ENCODE measurements around the gene ZCCHC24.
A peak's percentile ranks its signal among the peaks of the same experiment; 100 is the strongest.

Gene ZCCHC24

GRCh38 chr10:79445977-79446757 lies 743 bp upstream of the ZCCHC24 start:
- Histone ChIP-seq H3K4me1 (peaks cover 0 to 39% (median 29%) of the 10 kb centered on the region in 4 donors), H3K4me3 (peak overlapping the region; percentile 73 to 94), H3K9me3 (no peaks in the 10 kb centered on the region), H3K27me3 (no peaks in the 10 kb centered on the region), H3K36me3 (no peaks in the 10 kb centered on the region), H3K27ac (peak overlapping the region; percentile 87 to 94)
- peak; percentile 79 to 90 for DNase-seq
- no peak for TF ChIP-seq CTCF (IDR thresholded peaks at IDR 0.05)
- intact Hi-C loops (cut with DNase I; ENCODE audit: low total_unique reads) = loop anchor here (5.0 to 10.0 kb wide), 3 partner anchors 44 to 201 kb away; no protein-coding TSS in a partner anchor

DNA sequence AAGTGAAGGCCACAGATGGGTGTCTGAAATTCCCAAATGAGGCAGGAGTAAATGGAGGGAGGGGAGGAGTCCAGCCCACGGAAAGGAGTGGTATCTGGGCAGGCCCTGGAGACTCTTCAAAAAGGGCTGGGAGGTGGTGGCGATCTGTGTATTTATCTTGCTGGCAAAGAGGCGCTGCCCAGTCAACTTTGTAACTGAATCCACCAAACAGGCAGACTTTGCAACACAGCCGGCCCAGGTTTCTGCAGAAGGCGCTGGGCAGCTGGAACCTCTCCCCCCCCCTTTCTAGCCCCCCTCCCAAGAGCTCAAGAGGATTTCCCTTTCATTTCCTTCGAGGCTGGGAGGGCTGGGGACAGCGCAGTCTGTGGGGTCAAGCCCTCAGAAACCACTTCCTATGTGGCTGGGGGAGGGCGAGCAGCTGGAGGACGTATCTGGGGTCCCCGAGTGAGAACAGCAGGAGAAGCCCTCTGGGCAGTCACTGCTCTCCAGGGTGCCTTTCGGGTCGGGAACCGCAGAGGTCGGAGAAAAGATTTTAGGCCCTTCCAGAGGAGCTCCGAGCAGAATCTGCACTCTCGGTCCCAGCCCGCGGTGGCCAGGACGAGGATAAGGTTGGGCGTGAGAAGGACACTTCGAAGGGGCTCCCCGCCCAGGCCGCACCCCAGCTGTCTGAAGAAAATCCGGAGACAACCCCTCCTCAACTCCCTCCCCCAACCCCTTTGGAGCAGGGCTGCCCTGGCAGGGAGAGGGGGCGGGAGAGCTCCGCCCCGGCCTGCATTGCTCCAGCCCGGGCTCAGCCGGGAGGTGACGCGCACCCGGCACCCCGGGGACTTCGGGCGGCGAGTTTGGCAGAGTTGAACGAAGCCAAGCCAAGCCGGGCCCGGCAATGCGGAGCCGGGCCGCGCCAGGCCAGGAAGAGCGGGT lies 965 bp downstream of the ZCCHC24 start:
- peak overlapping the region; percentile 73 to 94 for H3K4me3 ChIP-seq
- no peaks in the 10 kb centered on the region for H3K36me3 ChIP-seq
- H3K9me3 ChIP-seq = no peaks in the 10 kb centered on the region
- intact Hi-C loops (cut with DNase I; ENCODE audit: low total_unique reads) = loop anchor here (5.0 to 10.0 kb wide), 3 partner anchors 42 to 200 kb away; no protein-coding TSS in a partner anchor
- peak; percentile 77 to 93 for DNase-seq
- no peak for TF ChIP-seq CTCF (IDR thresholded peaks at IDR 0.05)
- H3K27me3 ChIP-seq = no peaks in the 10 kb centered on the region
- peak overlapping the region; percentile 87 to 94 for H3K27ac ChIP-seq
- peaks cover 0 to 52% (median 42%) of the 10 kb centered on the region in 4 donors for H3K4me1 ChIP-seq

DNA sequence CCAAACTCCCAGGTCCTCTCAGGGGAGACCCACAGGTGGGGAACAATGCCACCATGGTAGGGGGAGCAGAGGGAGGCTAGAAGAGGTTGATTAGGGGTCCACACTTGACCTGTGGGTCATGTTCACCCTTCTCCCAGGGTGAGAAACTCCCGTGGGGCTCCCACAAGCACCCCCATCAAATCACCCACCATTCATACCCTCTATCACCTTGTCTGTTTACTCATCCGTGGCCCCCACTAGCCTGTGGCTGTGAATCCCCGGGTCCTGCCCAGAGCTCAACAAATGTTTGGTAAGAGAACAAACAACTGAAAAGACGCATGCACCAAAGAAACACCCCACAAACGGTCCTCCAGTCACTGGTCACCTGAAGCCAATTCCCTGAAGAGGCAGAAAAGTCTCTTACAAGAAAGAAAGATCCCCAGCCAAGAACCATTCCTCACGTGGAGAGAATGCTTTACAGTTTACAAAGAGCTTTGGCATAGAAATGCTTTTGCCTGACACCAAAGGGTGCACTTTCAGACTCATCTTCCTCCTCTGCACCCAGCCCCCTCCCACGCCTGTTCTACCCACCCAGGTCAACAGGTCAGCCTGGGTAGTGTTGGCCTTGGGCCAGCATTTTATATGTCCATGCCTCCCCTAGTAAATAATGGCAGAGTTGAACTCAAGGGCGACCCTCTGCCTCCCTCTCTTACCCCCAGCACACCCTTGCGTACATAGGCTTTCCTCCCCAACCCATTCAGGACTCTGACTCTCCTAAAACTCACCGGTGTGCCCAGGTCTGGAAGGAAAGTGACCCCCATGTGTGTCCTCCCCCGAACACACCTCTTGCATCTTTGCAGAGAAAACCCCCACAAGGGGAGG lies 1.9 kb downstream of the ZCCHC24 start:
- Histone ChIP-seq H3K9me3 (no peaks in the 10 kb centered on the region), H3K4me1 (peaks cover 0 to 61% (median 46%) of the 10 kb centered on the region in 4 donors), H3K4me3 (peak overlapping the region; percentile 73 to 94), H3K36me3 (peaks cover 0 to 4% (median 0%) of the 10 kb centered on the region in 3 donors), H3K27me3 (no peaks in the 10 kb centered on the region), H3K27ac (peak overlapping the region; percentile 38 to 94)
- DNase-seq = peak in 1 of 2 donors; percentile 66
- TF ChIP-seq CTCF (IDR thresholded peaks at IDR 0.05) = no peak
- intact Hi-C loops (cut with DNase I; ENCODE audit: low total_unique reads) = loop anchor here (10.0 kb wide), 2 partner anchors 59 to 199 kb away; no protein-coding TSS in a partner anchor

- intact Hi-C loops (cut with DNase I; ENCODE audit: low total_unique reads) = loop anchor here (10.0 kb wide), 2 partner anchors 58 to 198 kb away; no protein-coding TSS in a partner anchor
- Histone ChIP-seq H3K36me3 (peaks cover 0 to 9% (median 2%) of the 10 kb centered on the region in 3 donors), H3K9me3 (no peaks in the 10 kb centered on the region), H3K27ac (peak overlapping the region; percentile 38 to 94), H3K4me3 (peak overlapping the region in 1 of 2 donors; percentile 73), H3K27me3 (no peaks in the 10 kb centered on the region), H3K4me1 (peaks cover 0 to 73% (median 54%) of the 10 kb centered on the region in 4 donors)
- no peak for TF ChIP-seq CTCF (IDR thresholded peaks at IDR 0.05)
- DNase-seq = peak in 1 of 2 donors; percentile 69
Measured at GRCh38 chr10:79442171-79443040, 3.0 kb downstream of the ZCCHC24 start.
